Hematopoietic multipotent progenitor cell treated with erythropoietin and hydrocortisone succinate and interleukin-3 and kit ligand, for 4 days (in vitro differentiated cells): Measurements from ENCODE around the gene KCNIP1.
"Not testable (repeated sequence)": the region's sequence is repeated elsewhere in the genome, so short reads cannot be mapped to it uniquely, and the experiment has no call there.

Experiments used
- DNase-seq: peaks from one replicate; pipeline ENCODE4 v3.0.0-alpha.2; 2015

Gene KCNIP1

GRCh38 chr5:170736966-170737365, 233.1 kb downstream of the KCNIP1 start:
- DNase-seq = no peak

GRCh38 chr5:170737591-170737990, 233.8 kb downstream of the KCNIP1 start:
- no peak for DNase-seq

GRCh38 chr5:170738840-170739239, 235.0 kb downstream of the KCNIP1 start:
- no peak for DNase-seq

GRCh38 chr5:170739446-170739845, 235.6 kb downstream of the KCNIP1 start:
- no peak for DNase-seq

GRCh38 chr5:170740551-170741205, 236.9 kb downstream of the KCNIP1 start:
- no peak for DNase-seq

- no peak for DNase-seq
Measured at GRCh38 chr5:170741801-170742200, 238.0 kb downstream of the KCNIP1 start.

GRCh38 chr5:170743876-170744212, 240.0 kb downstream of the KCNIP1 start:
- no peak for DNase-seq

- no peak for DNase-seq
Measured at GRCh38 chr5:170745481-170746071, 241.8 kb downstream of the KCNIP1 start.

GRCh38 chr5:170746075-170746960, 242.5 kb downstream of the KCNIP1 start:
- no peak for DNase-seq

GRCh38 chr5:170746961-170747340, 243.1 kb downstream of the KCNIP1 start:
- no peak for DNase-seq

- DNase-seq = no peak
Measured at GRCh38 chr5:170747357-170747756, 243.5 kb downstream of the KCNIP1 start.

GRCh38 chr5:170747851-170748250, 244.0 kb downstream of the KCNIP1 start:
- DNase-seq = peak; percentile 24

- DNase-seq = no peak
Measured at GRCh38 chr5:170748951-170749471, 245.2 kb downstream of the KCNIP1 start.

GRCh38 chr5:170749911-170750431, 246.2 kb downstream of the KCNIP1 start:
- no peak for DNase-seq

GRCh38 chr5:170750791-170751190, 247.0 kb downstream of the KCNIP1 start:
- DNase-seq = no peak

GRCh38 chr5:170751631-170752030, 247.8 kb downstream of the KCNIP1 start:
- DNase-seq = no peak

GRCh38 chr5:170752257-170753215, 248.7 kb downstream of the KCNIP1 start:
- DNase-seq = no peak

- DNase-seq = no peak
Measured at GRCh38 chr5:170753311-170753710, 249.5 kb downstream of the KCNIP1 start.

- not testable (repeated sequence) for DNase-seq
Measured at GRCh38 chr5:170754508-170754907, 250.7 kb downstream of the KCNIP1 start.

- no peak for DNase-seq
Measured at GRCh38 chr5:170755679-170756456, 252.0 kb downstream of the KCNIP1 start.

- no peak for DNase-seq
Measured at GRCh38 chr5:170756691-170757090, 252.9 kb downstream of the KCNIP1 start.
